GM12874 (cell line): ENCODE data around the gene PHLDB3.

Source experiments
- TF ChIP-seq, protein P1 (sequence below): IDR thresholded peaks from 2 replicates; pipeline ENCODE4 v1.5.1; 2011; ENCODE audit warnings: low read depth, mild to moderate bottlenecking, control low read depth, low read length, moderate library complexity; ENCODE audit not compliant: insufficient read depth

PHLDB3 gene

GRCh38 chr19:43479961-43480561 is 24.5 kb downstream of the PHLDB3 start:
- TF ChIP-seq, protein P1, sequence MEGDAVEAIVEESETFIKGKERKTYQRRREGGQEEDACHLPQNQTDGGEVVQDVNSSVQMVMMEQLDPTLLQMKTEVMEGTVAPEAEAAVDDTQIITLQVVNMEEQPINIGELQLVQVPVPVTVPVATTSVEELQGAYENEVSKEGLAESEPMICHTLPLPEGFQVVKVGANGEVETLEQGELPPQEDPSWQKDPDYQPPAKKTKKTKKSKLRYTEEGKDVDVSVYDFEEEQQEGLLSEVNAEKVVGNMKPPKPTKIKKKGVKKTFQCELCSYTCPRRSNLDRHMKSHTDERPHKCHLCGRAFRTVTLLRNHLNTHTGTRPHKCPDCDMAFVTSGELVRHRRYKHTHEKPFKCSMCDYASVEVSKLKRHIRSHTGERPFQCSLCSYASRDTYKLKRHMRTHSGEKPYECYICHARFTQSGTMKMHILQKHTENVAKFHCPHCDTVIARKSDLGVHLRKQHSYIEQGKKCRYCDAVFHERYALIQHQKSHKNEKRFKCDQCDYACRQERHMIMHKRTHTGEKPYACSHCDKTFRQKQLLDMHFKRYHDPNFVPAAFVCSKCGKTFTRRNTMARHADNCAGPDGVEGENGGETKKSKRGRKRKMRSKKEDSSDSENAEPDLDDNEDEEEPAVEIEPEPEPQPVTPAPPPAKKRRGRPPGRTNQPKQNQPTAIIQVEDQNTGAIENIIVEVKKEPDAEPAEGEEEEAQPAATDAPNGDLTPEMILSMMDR: no peak

DNA sequence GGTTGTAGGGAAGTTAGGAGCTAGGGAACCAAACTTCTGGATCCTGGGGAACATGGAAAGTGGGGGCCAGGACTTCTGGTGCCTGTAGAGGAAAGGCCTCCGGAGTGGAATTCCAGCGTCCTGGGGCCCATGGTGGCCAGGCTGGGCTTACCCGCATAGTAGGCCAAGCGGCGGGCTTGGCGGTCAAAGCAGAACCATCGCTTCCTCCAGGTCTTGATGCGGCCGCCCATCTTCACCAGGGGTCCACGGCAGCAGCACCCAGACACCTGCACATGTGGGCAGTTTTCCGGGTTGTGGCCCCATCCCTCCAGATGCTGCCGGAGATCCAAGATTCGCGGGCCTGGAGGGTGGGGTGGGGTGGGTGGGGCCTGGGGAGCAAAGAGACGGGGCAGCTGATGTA is 25.3 kb downstream of the PHLDB3 start:
- TF ChIP-seq, protein P1: no peak

GRCh38 chr19:43478323-43478722 is 26.2 kb downstream of the PHLDB3 start:
- TF ChIP-seq, protein P1: no peak

DNA sequence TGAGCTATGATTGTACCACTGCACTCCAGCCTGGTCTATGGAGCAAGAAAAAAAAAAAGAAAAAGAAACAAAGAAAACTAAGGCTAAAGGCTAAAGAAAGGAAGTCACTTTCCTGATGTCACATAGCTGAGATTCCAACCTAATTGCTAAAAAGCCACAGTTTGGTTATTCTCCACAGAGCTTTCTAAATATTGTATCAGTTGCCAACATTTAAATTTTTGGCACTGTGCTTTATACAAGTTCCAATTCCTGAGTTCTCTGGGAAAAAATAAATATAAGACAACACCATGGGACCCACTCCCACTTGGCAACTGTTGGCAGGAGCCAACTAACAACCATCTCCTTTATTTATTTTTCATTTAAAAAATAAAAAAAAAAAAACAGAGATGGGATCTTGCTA is 27.9 kb downstream of the PHLDB3 start:
- TF ChIP-seq, protein P1: no peak

GRCh38 chr19:43474986-43475705 is 29.4 kb downstream of the PHLDB3 start:
- TF ChIP-seq, protein P1: no peak

GRCh38 chr19:43474487-43474886 is 30.1 kb downstream of the PHLDB3 start:
- TF ChIP-seq, protein P1: no peak

GRCh38 chr19:43471091-43471490 is 33.5 kb downstream of the PHLDB3 start:
- TF ChIP-seq, protein P1: no peak
